ENCODE results near the gene SLC29A4. TPM values are rescaled to one million over a fixed set of nuclear protein-coding genes. Genes with fewer than 3 reads are reported as not detected.

The SLC29A4 gene
- total and polyA plus RNA-seq, 2 donors (not counting 3 experiments of a cell fraction or from before 2014, with no cell fraction given): 5.2 to 7.7 TPM

DNA sequence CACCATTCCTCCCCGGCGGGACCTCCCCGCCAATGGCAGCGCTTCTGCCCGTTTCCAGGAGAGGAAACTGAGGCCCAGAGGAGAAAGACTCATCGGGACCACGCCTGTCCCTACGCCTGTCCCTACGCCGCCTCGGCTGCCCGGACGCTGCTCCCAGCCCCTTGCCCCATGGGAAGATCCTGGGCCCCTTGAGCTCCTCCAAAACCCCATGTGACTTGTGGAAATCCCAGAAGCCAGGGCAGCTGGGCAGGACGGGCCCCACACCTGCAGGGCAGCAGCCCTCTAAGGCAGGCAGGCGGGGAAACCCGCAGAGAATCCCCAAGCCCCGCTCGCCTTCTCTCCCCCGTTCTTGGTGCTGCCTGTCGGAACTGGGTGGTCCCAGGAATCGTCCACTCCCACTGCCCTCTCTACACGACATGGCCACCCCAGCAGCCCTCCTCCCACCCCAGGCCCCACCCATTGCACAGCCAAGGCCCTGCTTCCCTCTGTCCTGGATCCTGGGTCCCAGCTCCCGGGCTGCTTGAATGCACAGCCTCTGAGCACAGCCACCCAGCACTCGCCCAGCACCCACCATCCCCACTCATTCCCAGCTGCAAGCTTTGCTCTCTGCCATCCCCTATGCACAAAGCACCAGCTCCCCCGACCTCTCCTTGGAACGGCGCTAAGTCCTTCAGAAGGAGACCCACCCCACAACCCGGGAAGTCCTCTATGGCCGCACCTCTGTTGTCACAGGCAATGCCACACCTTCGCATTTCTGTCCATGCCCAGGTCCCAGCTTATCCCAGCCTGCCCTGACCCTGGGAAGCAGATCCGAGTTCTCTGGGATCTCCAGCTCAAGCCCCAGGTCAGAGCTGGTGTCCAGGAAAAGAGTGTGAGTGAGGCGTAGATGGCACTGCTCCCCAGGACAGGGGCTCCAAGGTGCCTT lies 50.6 kb downstream of the SLC29A4 start:
- no peaks in the 10 kb centered on the region for H3K9me1 ChIP-seq (replicated peaks; ENCODE audit: control insufficient read depth, extremely low read depth, insufficient read depth, low read length)
- DNase-seq (ENCODE audit: low read depth, low spot score) (no peak), FAIRE-seq (no peak)
- no peaks in the 10 kb centered on the region for H3K4me1 ChIP-seq (ENCODE audit: control insufficient read depth, extremely low read depth, insufficient read depth, low read length)
- TF ChIP-seq POLR2AphosphoS5 (IDR thresholded peaks at IDR 0.05; ENCODE audit: insufficient read depth, low read depth, low read length) (no peak), MYC (IDR thresholded peaks at IDR 0.05; ENCODE audit: low read depth, low read length) (no peak), GATA2 (IDR thresholded peaks at IDR 0.05; ENCODE audit: insufficient read depth, insufficient read length, low read depth, low read length) (no peak), JUN (IDR thresholded peaks at IDR 0.05; ENCODE audit: borderline replicate concordance, insufficient read depth, insufficient read length, low read depth) (no peak)
- TF ChIP-seq, protein P1, sequence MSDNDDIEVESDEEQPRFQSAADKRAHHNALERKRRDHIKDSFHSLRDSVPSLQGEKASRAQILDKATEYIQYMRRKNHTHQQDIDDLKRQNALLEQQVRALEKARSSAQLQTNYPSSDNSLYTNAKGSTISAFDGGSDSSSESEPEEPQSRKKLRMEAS (IDR thresholded peaks at IDR 0.05; ENCODE audit: insufficient read depth, insufficient read length): no peak
- H2AFZ ChIP-seq (ENCODE audit: low read depth, low read length): no peak overlapping the region
- ChIA-PET CTCF (no interaction called here), POLR2A (no interaction called here)
- H3K4me2 ChIP-seq (ENCODE audit: insufficient read depth, low read length): no peak overlapping the region
- no TSS peak for BruUV-seq (replicated peaks)
- peaks cover 0 to 20% of the 10 kb centered on the region in 2 experiments for H3K36me3 ChIP-seq (ENCODE audit: control insufficient read depth in 2 of 2, extremely low read depth in 1 of 2, insufficient read depth in 2 of 2, low read length in 2 of 2)
- no peak overlapping the region for H3K4me3 ChIP-seq (replicated peaks in 1 of 3; ENCODE audit: insufficient read depth in 1 of 3, low read depth in 1 of 3, low read length in 3 of 3)
- no peak overlapping the region for H3K27ac ChIP-seq (ENCODE audit: insufficient read depth, low read depth, low read length)
- dilution Hi-C loops (cut with MboI; ENCODE audit: extremely low pct_ligation_motif_present, low sequenced_read_pairs): no loop called here
- H4K20me1 ChIP-seq (replicated peaks; ENCODE audit: control insufficient read depth, extremely low read depth, insufficient read depth, low read length): no peaks in the 10 kb centered on the region
- no peaks in the 10 kb centered on the region for H3K79me2 ChIP-seq (ENCODE audit: control insufficient read depth, insufficient read depth, low read length)
- intact Hi-C loops (cut with micrococcal nuclease): no loop called here
- no peaks in the 10 kb centered on the region for H3K27me3 ChIP-seq (ENCODE audit: control insufficient read depth in 2 of 2, insufficient read depth in 2 of 2, low read length in 2 of 2)
- H3K9ac ChIP-seq (replicated peaks; ENCODE audit: extremely low read depth, insufficient read depth, low read length): no peak overlapping the region
- no peaks in the 10 kb centered on the region for H3K9me3 ChIP-seq (replicated peaks; ENCODE audit: control insufficient read depth, insufficient read depth, low read length)

DNA sequence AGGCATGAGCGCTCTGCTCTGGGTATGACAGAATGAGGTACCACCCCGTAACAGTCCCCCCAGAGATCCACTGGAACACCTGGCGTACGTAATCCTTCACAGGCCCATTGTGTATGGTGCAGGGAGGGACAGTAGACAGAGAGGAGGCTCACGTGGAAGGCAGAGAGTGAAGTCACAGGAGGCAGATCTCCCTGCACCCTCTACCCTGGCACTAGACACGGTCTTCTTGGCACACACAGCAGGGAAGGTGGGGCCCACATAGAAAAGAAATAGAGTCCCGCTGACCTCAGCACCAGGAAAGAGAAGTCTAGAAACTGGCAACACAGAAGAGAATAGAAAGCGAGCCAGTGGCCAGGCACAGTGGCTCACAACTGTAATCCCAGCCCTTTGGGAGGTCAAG lies 51.9 kb downstream of the SLC29A4 start:
- Histone ChIP-seq H3K27ac (ENCODE audit: insufficient read depth, low read depth, low read length) (no peak overlapping the region), H3K4me2 (ENCODE audit: insufficient read depth, low read length) (no peak overlapping the region), H3K9me1 (replicated peaks; ENCODE audit: control insufficient read depth, extremely low read depth, insufficient read depth, low read length) (no peaks in the 10 kb centered on the region), H3K4me1 (ENCODE audit: control insufficient read depth, extremely low read depth, insufficient read depth, low read length) (no peaks in the 10 kb centered on the region), H3K27me3 (ENCODE audit: control insufficient read depth in 2 of 2, insufficient read depth in 2 of 2, low read length in 2 of 2) (no peaks in the 10 kb centered on the region), H4K20me1 (replicated peaks; ENCODE audit: control insufficient read depth, extremely low read depth, insufficient read depth, low read length) (no peaks in the 10 kb centered on the region), H3K36me3 (ENCODE audit: control insufficient read depth in 2 of 2, extremely low read depth in 1 of 2, insufficient read depth in 2 of 2, low read length in 2 of 2) (peaks cover 0 to 19% of the 10 kb centered on the region in 2 experiments), H3K79me2 (ENCODE audit: control insufficient read depth, insufficient read depth, low read length) (no peaks in the 10 kb centered on the region), H3K4me3 (replicated peaks in 1 of 3; ENCODE audit: insufficient read depth in 1 of 3, low read depth in 1 of 3, low read length in 3 of 3) (no peak overlapping the region), H2AFZ (ENCODE audit: low read depth, low read length) (no peak overlapping the region), H3K9me3 (replicated peaks; ENCODE audit: control insufficient read depth, insufficient read depth, low read length) (no peaks in the 10 kb centered on the region), H3K9ac (replicated peaks; ENCODE audit: extremely low read depth, insufficient read depth, low read length) (no peak overlapping the region)
- no peak for FAIRE-seq
- no TSS peak for BruUV-seq (replicated peaks)
- DNase-seq (ENCODE audit: low read depth, low spot score): no peak
- ChIA-PET POLR2A (interaction anchor here (0.7 kb wide), 1 partner anchor 45 kb away, joined by 3 read pairs; no protein-coding TSS in a partner anchor), CTCF (no interaction called here)
- dilution Hi-C loops (cut with MboI; ENCODE audit: extremely low pct_ligation_motif_present, low sequenced_read_pairs) (no loop called here), intact Hi-C loops (cut with micrococcal nuclease) (no loop called here)
- TF ChIP-seq JUN (IDR thresholded peaks at IDR 0.05; ENCODE audit: borderline replicate concordance, insufficient read depth, insufficient read length, low read depth) (no peak), POLR2AphosphoS5 (IDR thresholded peaks at IDR 0.05; ENCODE audit: insufficient read depth, low read depth, low read length) (no peak), EZH2 (IDR thresholded peaks at IDR 0.05; ENCODE audit: borderline replicate concordance, low read depth, low read length, severe bottlenecking) (no peak), FOS (IDR thresholded peaks at IDR 0.05; ENCODE audit: borderline replicate concordance, insufficient read depth, low read length) (no peak), GATA2 (IDR thresholded peaks at IDR 0.05; ENCODE audit: insufficient read depth, insufficient read length, low read depth, low read length) (no peak)
- TF ChIP-seq, protein P1 (IDR thresholded peaks at IDR 0.05; ENCODE audit: insufficient read depth, insufficient read length): no peak

All from endothelial cell of umbilical vein (primary cell).